ENCODE results near the gene DENR.
"Not testable (repeated sequence)": the region's sequence is repeated elsewhere in the genome, so short reads cannot be mapped to it uniquely, and the experiment has no call there.

DENR gene

GRCh38 chr12:122743895-122744525, 8.6 kb upstream of the DENR start:
- DNase-seq: no peak

GRCh38 chr12:122747224-122748135, 5.1 kb upstream of the DENR start:
- DNase-seq: no peak

GRCh38 chr12:122749569-122750332, 2.9 kb upstream of the DENR start:
- no peak for DNase-seq

- DNase-seq: not testable (repeated sequence)
These were observed 1.7 kb upstream of the DENR start for GRCh38 chr12:122750781-122751515.

- DNase-seq: no peak
These were observed 661 bp downstream of the DENR start for GRCh38 chr12:122753319-122753650.

GRCh38 chr12:122754790-122755189, 2.2 kb downstream of the DENR start:
- DNase-seq: no peak

GRCh38 chr12:122757568-122757967, 4.9 kb downstream of the DENR start:
- no peak for DNase-seq

GRCh38 chr12:122785503-122785902, 32.9 kb downstream of the DENR start:
- no peak for DNase-seq

- DNase-seq: no peak
These were observed 35.8 kb downstream of the DENR start for GRCh38 chr12:122788387-122788786.

GRCh38 chr12:122789637-122790036, 37.0 kb downstream of the DENR start:
- DNase-seq: no peak

- DNase-seq: no peak
These were observed 37.9 kb downstream of the DENR start for GRCh38 chr12:122790393-122791075.

- DNase-seq: no peak
These were observed 41.1 kb downstream of the DENR start for GRCh38 chr12:122793685-122794106.

GRCh38 chr12:122795807-122796206, 43.2 kb downstream of the DENR start:
- DNase-seq: no peak

- no peak for DNase-seq
These were observed 47.1 kb downstream of the DENR start for GRCh38 chr12:122799641-122800243.

GRCh38 chr12:122803937-122804336, 51.3 kb downstream of the DENR start:
- DNase-seq: no peak

GRCh38 chr12:122804957-122805356, 52.3 kb downstream of the DENR start:
- not testable (repeated sequence) for DNase-seq

- DNase-seq: no peak
These were observed 55.0 kb downstream of the DENR start for GRCh38 chr12:122807651-122808050.

- no peak for DNase-seq
These were observed 59.2 kb downstream of the DENR start for GRCh38 chr12:122811777-122812176.

GRCh38 chr12:122813310-122813713, 60.7 kb downstream of the DENR start:
- no peak for DNase-seq

- DNase-seq: no peak
These were observed 66.7 kb downstream of the DENR start for GRCh38 chr12:122819209-122819785.

GRCh38 chr12:122820138-122820537, 67.5 kb downstream of the DENR start:
- no peak for DNase-seq

Measured in activated CD4-positive, CD25-positive, alpha-beta regulatory T cell (primary cell).